ENCODE data around the gene SLC6A12.

SLC6A12 gene

DNA sequence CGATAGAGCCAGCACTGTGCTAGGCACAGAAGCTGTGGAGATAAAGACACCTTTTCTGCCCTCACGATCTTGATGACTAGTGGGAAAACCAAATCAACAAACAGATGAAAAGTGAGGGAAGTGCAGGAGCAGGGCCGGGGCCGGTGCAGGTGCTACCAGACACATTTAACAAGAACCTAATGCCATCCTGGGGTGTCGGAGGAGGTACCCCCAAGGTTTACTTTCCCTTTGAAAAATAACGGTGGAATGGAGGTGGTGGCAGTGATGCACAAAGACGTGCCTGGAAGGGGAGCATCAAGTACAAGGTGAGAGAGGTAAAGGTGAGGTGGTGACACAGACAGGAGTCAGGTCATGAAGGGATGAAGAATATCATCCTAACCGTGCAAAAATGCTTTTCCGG is 26.6 kb upstream of the SLC6A12 start:
- H3K36me3 ChIP-seq (ENCODE audit: control insufficient read depth in 2 of 2, insufficient read depth in 1 of 2, low read length in 2 of 2), result no peaks in the 10 kb centered on the region
- H3K27ac ChIP-seq (ENCODE audit: extremely low read depth, low read depth, low read length), result no peak overlapping the region
- no peak overlapping the region for H3K4me3 ChIP-seq (ENCODE audit: low read depth, low read length)
- H3K4me1 ChIP-seq (ENCODE audit: control insufficient read depth, insufficient read depth, low read length), result no peaks in the 10 kb centered on the region
- ChIA-PET CTCF (interaction anchor here (0.6 kb wide), 1 partner anchor 75 kb away, joined by 3 read pairs; no protein-coding TSS in a partner anchor), POLR2A (no interaction called here)
- H3K9me3 ChIP-seq (ENCODE audit: control insufficient read depth, insufficient read depth, low read depth, low read length), result no peaks in the 10 kb centered on the region
- TF ChIP-seq, protein P1, sequence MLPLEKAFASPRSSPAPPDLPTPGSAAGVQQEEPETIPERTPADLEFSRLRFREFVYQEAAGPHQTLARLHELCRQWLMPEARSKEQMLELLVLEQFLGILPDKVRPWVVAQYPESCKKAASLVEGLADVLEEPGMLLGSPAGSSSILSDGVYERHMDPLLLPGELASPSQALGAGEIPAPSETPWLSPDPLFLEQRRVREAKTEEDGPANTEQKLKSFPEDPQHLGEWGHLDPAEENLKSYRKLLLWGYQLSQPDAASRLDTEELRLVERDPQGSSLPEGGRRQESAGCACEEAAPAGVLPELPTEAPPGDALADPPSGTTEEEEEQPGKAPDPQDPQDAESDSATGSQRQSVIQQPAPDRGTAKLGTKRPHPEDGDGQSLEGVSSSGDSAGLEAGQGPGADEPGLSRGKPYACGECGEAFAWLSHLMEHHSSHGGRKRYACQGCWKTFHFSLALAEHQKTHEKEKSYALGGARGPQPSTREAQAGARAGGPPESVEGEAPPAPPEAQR (tag by site-specific recombination; IDR thresholded peaks at IDR 0.05), result no peak
- TF ChIP-seq, protein P2, sequence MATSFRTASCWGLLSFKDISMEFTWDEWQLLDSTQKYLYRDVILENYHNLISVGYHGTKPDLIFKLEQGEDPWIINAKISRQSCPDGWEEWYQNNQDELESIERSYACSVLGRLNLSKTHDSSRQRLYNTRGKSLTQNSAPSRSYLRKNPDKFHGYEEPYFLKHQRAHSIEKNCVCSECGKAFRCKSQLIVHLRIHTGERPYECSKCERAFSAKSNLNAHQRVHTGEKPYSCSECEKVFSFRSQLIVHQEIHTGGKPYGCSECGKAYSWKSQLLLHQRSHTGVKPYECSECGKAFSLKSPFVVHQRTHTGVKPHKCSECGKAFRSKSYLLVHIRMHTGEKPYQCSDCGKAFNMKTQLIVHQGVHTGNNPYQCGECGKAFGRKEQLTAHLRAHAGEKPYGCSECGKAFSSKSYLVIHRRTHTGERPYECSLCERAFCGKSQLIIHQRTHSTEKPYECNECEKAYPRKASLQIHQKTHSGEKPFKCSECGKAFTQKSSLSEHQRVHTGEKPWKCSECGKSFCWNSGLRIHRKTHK (tag by site-specific recombination; IDR thresholded peaks at IDR 0.05), result no peak

DNA sequence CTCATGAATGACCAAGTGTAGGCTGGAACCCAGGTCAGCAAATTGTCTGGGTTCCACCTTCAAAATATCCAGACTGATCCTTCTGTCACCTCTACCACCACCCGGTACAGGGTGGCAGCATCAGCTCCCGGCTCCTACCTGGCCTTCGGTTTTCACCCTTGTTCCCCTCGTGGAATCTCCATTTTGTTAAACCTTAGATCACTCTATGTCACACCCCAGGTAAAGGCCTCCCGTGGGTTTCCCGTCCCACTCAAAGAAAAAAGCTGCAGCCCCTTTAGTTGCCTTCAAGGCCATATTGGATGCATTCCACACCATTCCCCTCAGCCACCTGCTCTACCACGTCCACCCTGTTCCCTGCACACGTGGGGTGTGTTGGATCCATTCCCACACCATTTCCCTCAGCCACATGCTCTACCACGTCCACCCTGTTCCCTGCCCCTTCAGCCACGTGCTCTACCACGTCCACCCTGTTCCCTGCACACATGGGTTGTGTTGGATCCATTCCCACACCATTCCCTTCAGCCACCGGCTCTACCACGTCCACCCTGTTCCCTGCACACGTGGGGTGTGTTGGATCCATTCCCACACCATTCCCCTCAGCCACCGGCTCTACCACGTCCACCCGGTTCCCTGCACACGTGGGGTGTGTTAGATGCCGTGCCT is 24.9 kb upstream of the SLC6A12 start:
- no peaks in the 10 kb centered on the region for H3K9me3 ChIP-seq (ENCODE audit: control insufficient read depth, insufficient read depth, low read depth, low read length)
- H3K36me3 ChIP-seq (ENCODE audit: control insufficient read depth in 2 of 2, insufficient read depth in 1 of 2, low read length in 2 of 2), result no peaks in the 10 kb centered on the region
- CTCF ChIA-PET, result interaction anchor here (0.5 kb wide), 1 partner anchor 12 kb away, joined by 3 read pairs; no protein-coding TSS in a partner anchor
- no peak overlapping the region for H3K27ac ChIP-seq (ENCODE audit: extremely low read depth, low read depth, low read length)
- TF ChIP-seq SALL2 (tag by site-specific recombination; IDR thresholded peaks at IDR 0.05; ENCODE audit: borderline replicate concordance) (no peak), ZNF274 (IDR thresholded peaks at IDR 0.05; ENCODE audit: low read length) (no peak), ZNF274 (tag by site-specific recombination; IDR thresholded peaks at IDR 0.05; ENCODE audit: borderline replicate concordance) (no peak), ZNF776 (tag by site-specific recombination; IDR thresholded peaks at IDR 0.05; ENCODE audit: borderline replicate concordance) (no peak)
- H3K4me3 ChIP-seq (ENCODE audit: low read depth, low read length), result no peak overlapping the region
- POLR2A ChIA-PET, result no interaction called here
- no peaks in the 10 kb centered on the region for H3K4me1 ChIP-seq (ENCODE audit: control insufficient read depth, insufficient read depth, low read length)

DNA sequence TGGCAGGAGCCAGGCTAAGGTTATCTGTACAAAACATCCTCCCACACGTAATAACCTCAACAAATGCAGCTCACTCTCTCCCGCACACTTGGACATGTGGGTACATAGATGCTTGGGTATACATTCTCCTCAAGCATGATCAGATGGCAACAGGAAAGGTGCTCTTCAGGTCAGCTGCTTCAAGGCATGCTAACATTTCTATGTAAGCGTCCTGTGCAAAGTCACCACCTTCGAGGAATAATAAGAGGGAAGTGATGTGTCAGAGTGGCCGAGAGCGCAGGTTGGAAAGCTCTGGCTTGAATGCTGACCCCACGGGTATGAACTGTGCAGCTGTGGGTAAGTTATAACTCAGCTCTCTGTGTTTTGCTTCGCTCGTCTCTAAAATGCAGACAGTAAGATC is 24.2 kb upstream of the SLC6A12 start:
- TF ChIP-seq KLF8 (tag by site-specific recombination; IDR thresholded peaks at IDR 0.05) (no peak), ZNF530 (tag by site-specific recombination; IDR thresholded peaks at IDR 0.05; ENCODE audit: low read depth) (no peak), ZEB2 (tag by site-specific recombination; IDR thresholded peaks at IDR 0.05) (no peak), ZNF544 (tag by site-specific recombination; IDR thresholded peaks at IDR 0.05) (no peak), YY2 (tag by site-specific recombination; IDR thresholded peaks at IDR 0.05) (no peak), ZNF112 (tag by site-specific recombination; IDR thresholded peaks at IDR 0.05) (no peak), ZNF777 (tag by site-specific recombination; IDR thresholded peaks at IDR 0.05; ENCODE audit: borderline replicate concordance) (no peak)
- no peaks in the 10 kb centered on the region for H3K4me1 ChIP-seq (ENCODE audit: control insufficient read depth, insufficient read depth, low read length)
- no peaks in the 10 kb centered on the region for H3K9me3 ChIP-seq (ENCODE audit: control insufficient read depth, insufficient read depth, low read depth, low read length)
- POLR2A ChIA-PET, result no interaction called here
- H3K36me3 ChIP-seq (ENCODE audit: control insufficient read depth in 2 of 2, insufficient read depth in 1 of 2, low read length in 2 of 2), result no peaks in the 10 kb centered on the region
- CTCF ChIA-PET, result interaction anchor here (0.5 kb wide), 1 partner anchor 12 kb away, joined by 3 read pairs; no protein-coding TSS in a partner anchor
- H3K27ac ChIP-seq (ENCODE audit: extremely low read depth, low read depth, low read length), result no peak overlapping the region
- H3K4me3 ChIP-seq (ENCODE audit: low read depth, low read length), result no peak overlapping the region

DNA sequence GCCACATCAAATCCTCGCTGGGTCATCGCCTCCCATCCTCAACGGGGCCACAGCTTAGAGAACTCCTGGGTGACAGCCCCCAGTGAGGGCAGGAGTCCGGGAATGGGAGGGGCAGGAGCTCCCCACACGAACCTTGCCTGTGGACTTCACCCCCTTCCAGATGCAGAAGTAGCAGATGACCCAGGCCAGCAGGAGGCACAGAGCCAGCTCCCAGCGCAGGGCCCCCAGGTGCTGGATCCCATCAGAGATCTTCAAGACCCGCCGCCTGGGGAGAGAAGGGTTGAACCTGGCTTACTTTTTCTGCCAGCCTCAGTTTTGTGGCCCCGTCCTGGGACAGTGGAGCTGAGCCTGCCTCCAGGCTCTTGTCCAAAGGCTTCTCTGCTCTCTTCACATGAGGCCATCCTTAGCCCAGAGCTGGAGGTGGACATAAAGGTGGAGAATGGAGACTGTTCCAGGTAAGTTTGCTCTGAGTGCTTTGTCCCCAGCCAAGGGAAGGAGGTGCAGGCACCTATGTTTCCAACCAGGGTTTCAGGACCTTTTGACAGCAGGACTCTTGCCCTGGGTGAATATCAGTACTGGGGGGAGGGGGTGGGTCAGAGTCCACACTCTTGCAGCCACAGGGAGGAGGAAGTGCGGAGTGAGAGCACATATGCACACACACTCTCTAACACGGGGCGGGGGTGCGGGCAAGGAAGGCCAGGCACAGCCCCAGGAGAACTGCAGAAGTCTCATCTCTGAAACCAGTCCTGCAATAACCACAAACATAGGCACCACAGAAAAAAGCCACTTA is 23.3 kb upstream of the SLC6A12 start:
- POLR2A ChIA-PET, result no interaction called here
- Histone ChIP-seq H3K4me1 (ENCODE audit: control insufficient read depth, insufficient read depth, low read length) (no peaks in the 10 kb centered on the region), H3K4me3 (ENCODE audit: low read depth, low read length) (no peak overlapping the region), H3K36me3 (ENCODE audit: control insufficient read depth in 2 of 2, insufficient read depth in 1 of 2, low read length in 2 of 2) (no peaks in the 10 kb centered on the region), H3K27ac (ENCODE audit: extremely low read depth, low read depth, low read length) (no peak overlapping the region), H3K9me3 (ENCODE audit: control insufficient read depth, insufficient read depth, low read depth, low read length) (no peaks in the 10 kb centered on the region)
- CTCF ChIA-PET, result no interaction called here
- no peak for TF ChIP-seq ZXDB (tag by site-specific recombination; IDR thresholded peaks at IDR 0.05)
- TF ChIP-seq ZNF664 (tag by site-specific recombination; IDR thresholded peaks at IDR 0.05), result no peak
- TF ChIP-seq ZNF341 (tag by site-specific recombination; IDR thresholded peaks at IDR 0.05; ENCODE audit: low read depth), result no peak
- TF ChIP-seq, protein P3, sequence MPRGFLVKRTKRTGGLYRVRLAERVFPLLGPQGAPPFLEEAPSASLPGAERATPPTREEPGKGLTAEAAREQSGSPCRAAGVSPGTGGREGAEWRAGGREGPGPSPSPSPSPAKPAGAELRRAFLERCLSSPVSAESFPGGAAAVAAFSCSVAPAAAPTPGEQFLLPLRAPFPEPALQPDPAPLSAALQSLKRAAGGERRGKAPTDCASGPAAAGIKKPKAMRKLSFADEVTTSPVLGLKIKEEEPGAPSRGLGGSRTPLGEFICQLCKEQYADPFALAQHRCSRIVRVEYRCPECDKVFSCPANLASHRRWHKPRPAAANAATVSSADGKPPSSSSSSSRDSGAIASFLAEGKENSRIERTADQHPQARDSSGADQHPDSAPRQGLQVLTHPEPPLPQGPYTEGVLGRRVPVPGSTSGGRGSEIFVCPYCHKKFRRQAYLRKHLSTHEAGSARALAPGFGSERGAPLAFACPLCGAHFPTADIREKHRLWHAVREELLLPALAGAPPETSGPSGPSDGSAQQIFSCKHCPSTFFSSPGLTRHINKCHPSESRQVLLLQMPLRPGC (tag by site-specific recombination; IDR thresholded peaks at IDR 0.05), result no peak
- TF ChIP-seq, protein P4, sequence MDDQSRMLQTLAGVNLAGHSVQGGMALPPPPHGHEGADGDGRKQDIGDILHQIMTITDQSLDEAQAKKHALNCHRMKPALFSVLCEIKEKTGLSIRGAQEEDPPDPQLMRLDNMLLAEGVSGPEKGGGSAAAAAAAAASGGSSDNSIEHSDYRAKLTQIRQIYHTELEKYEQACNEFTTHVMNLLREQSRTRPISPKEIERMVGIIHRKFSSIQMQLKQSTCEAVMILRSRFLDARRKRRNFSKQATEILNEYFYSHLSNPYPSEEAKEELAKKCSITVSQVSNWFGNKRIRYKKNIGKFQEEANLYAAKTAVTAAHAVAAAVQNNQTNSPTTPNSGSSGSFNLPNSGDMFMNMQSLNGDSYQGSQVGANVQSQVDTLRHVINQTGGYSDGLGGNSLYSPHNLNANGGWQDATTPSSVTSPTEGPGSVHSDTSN (CRISPR knock-in tag; IDR thresholded peaks at IDR 0.05), result no peak
- TF ChIP-seq ZNF548 (tag by site-specific recombination; IDR thresholded peaks at IDR 0.05), result no peak
- no peak for TF ChIP-seq ZNF837 (tag by site-specific recombination; IDR thresholded peaks at IDR 0.05)
- no peak for TF ChIP-seq ZNF132 (tag by site-specific recombination; IDR thresholded peaks at IDR 0.05; ENCODE audit: borderline replicate concordance)
